ENCODE data around the gene SEMA3B. TPM values are rescaled to one million over a fixed set of nuclear protein-coding genes. Genes with fewer than 3 reads are reported as not detected.

The SEMA3B gene
- 24.2 TPM for total RNA-seq

DNA sequence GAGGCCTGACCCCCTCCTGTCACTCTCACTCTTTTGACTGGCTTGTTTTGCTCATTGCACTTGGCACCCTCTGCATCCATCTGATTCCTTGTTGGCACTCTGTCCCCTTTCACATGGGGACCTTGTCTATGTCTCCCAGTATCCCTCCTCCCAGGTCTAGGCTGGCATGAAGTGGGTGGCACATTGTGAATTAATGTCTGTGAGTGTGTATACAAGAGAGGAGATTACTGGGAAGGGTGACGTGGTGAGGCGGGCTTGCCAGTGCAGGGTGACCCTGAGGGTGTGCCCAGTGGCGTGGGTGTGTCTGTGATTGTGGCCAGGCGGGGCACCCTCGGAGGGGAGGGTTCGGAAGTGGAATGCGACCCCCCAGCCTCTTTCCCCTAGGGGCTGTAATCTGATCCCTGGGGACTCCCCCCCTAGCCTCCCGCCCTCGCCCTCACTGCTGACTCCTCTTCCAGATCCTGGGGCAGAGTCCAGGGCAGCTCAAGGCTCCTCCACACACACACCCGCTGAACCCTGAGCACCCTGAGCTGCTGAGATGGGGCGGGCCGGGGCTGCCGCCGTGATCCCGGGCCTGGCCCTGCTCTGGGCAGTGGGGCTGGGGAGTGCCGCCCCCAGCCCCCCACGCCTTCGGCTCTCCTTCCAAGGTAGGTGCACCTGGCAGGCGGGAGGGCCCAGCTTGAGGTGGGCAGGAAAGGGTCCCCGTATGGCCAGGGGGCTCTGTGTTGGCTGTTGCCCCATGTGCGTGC is at the start of gene SEMA3B:
SEMA3B (plus strand) TSS at position 445 of the 749 bp plus-strand sequence; CDS start at position 539, 94 bp downstream.
- Histone ChIP-seq H3K4me3 (peak within 1 kb of the TSS; percentile 49 to 70), H3K27ac (peak within 1 kb of the TSS; percentile 97 to 99), H3K9me3 (no peaks in the 10 kb centered on the region), H3K27me3 (no peaks in the 10 kb centered on the region), H3K36me3 (no peaks in the 10 kb centered on the region), H3K4me1 (peaks cover 33 to 61% of the 10 kb centered on the region in 2 donors)
- intact Hi-C loops (cut with DNase I): no loop called here
- peak; percentile 56 to 92 for DNase-seq (ENCODE audit: low spot score in 2 of 2)
- TF ChIP-seq, protein P1, sequence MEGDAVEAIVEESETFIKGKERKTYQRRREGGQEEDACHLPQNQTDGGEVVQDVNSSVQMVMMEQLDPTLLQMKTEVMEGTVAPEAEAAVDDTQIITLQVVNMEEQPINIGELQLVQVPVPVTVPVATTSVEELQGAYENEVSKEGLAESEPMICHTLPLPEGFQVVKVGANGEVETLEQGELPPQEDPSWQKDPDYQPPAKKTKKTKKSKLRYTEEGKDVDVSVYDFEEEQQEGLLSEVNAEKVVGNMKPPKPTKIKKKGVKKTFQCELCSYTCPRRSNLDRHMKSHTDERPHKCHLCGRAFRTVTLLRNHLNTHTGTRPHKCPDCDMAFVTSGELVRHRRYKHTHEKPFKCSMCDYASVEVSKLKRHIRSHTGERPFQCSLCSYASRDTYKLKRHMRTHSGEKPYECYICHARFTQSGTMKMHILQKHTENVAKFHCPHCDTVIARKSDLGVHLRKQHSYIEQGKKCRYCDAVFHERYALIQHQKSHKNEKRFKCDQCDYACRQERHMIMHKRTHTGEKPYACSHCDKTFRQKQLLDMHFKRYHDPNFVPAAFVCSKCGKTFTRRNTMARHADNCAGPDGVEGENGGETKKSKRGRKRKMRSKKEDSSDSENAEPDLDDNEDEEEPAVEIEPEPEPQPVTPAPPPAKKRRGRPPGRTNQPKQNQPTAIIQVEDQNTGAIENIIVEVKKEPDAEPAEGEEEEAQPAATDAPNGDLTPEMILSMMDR (IDR thresholded peaks at IDR 0.05): no peak

DNA sequence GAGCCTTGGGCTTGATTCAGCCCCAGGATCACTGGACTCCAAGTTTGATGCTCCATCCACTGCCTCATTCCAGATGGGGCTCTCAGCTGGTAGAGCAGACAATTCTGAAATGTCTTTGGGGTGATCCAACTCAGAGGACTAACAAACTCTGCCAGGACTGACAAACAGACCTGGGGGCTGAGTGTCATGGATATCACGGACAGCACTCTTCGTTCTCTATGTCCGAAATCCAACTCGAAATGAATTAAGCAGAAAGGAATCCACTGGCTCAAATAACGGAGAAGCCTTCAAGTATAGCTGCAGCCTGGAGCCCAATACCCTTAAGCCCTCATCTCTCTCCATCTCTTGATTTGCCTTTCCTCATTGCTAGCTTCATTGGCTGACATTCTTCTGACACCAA is 49.7 kb upstream of the SEMA3B start:
- intact Hi-C loops (cut with DNase I): no loop called here
- Histone ChIP-seq H3K4me3 (no peak overlapping the region), H3K9me3 (no peaks in the 10 kb centered on the region), H3K4me1 (no peaks in the 10 kb centered on the region), H3K36me3 (no peaks in the 10 kb centered on the region), H3K27me3 (no peaks in the 10 kb centered on the region), H3K27ac (no peak overlapping the region)
- TF ChIP-seq, protein P1 (IDR thresholded peaks at IDR 0.05): no peak
- no peak for DNase-seq (ENCODE audit: low spot score in 2 of 2)

DNA sequence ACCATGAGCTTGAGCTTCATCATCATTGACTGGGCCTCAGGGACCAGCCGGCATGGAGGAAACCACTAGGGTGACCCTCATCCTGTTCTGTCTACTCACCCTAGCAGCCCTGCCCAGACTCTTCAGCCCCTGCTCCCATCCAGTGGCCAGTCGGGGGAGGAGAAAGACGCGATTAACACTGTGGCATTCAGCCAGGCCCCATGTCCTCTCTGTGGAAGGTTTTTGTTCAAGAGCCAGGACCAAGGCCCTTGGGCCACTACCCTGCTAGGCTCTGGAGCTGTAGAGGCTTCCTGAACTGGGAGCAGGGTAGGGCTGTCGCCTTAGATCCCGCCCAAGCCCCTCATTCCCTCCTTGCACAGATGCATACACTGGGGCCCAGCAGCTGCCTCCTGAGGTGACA is 48.8 kb upstream of the SEMA3B start:
- H3K9me3 ChIP-seq: no peaks in the 10 kb centered on the region
- no peak for DNase-seq (ENCODE audit: low spot score in 2 of 2)
- H3K27ac ChIP-seq: no peak overlapping the region
- H3K36me3 ChIP-seq: no peaks in the 10 kb centered on the region
- no peaks in the 10 kb centered on the region for H3K4me1 ChIP-seq
- TF ChIP-seq, protein P1 (IDR thresholded peaks at IDR 0.05): no peak
- H3K27me3 ChIP-seq: no peaks in the 10 kb centered on the region
- no peak overlapping the region for H3K4me3 ChIP-seq
- intact Hi-C loops (cut with DNase I): no loop called here

DNA sequence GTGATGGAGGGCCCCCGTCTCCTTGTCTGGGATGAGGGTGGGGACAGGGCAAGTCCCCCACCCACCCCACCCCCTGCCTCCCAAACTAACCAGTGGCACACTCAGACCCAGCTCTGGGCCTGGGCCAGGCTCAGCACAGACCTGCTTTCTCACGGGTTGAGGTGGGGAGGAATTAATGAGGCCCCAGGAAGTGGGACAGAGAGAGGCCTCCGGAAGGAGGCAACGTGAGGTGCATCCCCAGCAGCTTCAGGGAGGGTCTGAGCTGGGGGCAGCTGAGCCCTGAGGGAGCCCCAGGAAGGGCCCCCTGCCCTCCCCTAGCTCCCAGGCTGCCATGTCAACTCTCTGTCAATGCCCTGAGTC is 47.9 kb upstream of the SEMA3B start:
- TF ChIP-seq, protein P1 (IDR thresholded peaks at IDR 0.05): no peak
- Histone ChIP-seq H3K4me3 (no peak overlapping the region), H3K9me3 (no peaks in the 10 kb centered on the region), H3K27ac (no peak overlapping the region), H3K4me1 (no peaks in the 10 kb centered on the region), H3K36me3 (no peaks in the 10 kb centered on the region), H3K27me3 (no peaks in the 10 kb centered on the region)
- no peak for DNase-seq (ENCODE audit: low spot score in 2 of 2)
- intact Hi-C loops (cut with DNase I): no loop called here

DNA sequence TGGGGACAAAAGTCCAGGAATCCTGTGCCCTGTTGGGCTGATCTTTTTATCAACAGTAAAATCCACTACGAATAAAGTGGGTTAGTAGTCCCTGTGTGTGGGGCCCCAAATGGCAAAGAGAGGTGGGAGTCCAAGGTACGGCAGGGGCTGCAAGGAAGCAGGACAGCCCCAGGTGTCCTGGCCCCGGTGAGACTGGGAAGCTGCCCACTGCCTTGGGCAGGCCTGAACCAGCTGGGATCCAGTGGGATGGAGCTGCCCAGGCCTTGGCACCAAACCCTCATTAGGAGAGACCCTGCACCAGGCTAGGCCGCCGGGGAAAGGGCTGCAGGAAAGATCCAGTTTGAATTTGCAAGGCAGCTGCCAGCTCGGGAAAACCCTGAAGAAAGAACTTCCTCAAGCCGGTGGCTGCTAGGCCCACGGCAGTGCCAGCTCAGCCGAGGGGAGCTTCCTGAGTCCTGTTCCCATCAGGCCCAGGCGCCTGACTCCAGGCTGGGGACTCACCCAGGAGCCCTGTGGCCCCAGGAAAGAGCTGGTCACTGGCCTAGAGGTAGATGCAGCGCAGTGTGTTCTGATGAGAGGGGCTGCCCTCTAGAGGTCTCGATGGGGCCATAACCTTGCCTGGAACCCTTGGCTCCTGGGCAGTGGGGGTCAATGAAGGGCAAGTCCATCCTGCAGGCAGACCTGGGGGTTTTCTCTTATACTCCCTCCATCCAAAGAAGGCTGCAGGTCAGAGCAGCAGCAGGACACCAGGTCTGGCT is 47.4 kb upstream of the SEMA3B start:
- no peak for DNase-seq (ENCODE audit: low spot score in 2 of 2)
- H3K9me3 ChIP-seq: no peaks in the 10 kb centered on the region

More for the DNA sequence above, 47.4 kb upstream of the SEMA3B start:
- TF ChIP-seq, protein P1 (IDR thresholded peaks at IDR 0.05): no peak
- peaks cover 0 to 5% of the 10 kb centered on the region in 2 donors for H3K4me1 ChIP-seq
- no peak overlapping the region for H3K4me3 ChIP-seq
- H3K27me3 ChIP-seq: no peaks in the 10 kb centered on the region
- intact Hi-C loops (cut with DNase I): no loop called here
- no peak overlapping the region for H3K27ac ChIP-seq
- H3K36me3 ChIP-seq: no peaks in the 10 kb centered on the region

Measured in ascending aorta (tissue), 2 donors.